Astrocyte of the cerebellum (primary cell): ENCODE data around the gene BOLA2.
"Not testable (repeated sequence)": the region's sequence is repeated elsewhere in the genome, so short reads cannot be mapped to it uniquely, and the experiment has no call there.

Source experiments
- DNase-seq: peaks from one replicate; pipeline ENCODE4 v3.0.0-alpha.2; 2011; ENCODE audit warnings: low read depth
- H3K4me3 ChIP-seq: 2 replicates; pipeline ENCODE4 v1.5.1; 2011; ENCODE audit warnings: mild to moderate bottlenecking, low read depth, low read length, moderate library complexity
- in situ Hi-C: cut with HindIII; loops from 2 replicates; pipeline ENCODE4 v1.10.0; 2017; ENCODE audit warnings: low sequenced_read_pairs

Gene BOLA2

DNA sequence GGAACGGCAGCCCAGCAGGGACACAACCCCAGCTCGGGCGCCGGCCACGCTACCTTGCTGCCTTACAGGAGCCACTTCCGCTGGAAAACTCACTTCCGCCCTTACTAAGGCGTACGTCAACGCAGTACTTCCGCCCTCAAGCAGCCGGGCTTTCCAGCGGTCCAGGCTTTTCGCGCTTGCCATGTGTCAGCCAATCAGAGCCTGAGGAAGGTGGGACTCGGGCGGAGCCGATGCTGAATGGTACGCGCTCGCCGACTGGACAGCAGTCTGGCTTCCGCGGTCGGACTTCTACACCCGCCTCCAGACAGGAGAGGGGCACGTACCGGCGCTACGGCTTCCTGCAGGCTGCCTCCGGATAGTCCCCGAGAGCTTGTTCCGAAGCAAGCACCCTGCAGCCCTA is at the start of gene BOLA2, which contains the start of gene SLX1B:
TSS of gene BOLA2 (minus strand) at position 83 of the 400 bp plus-strand sequence. CDS start 98 bp downstream, outside the sequence.
TSS of gene SLX1B (plus strand) at position 265 of the 400 bp plus-strand sequence.
- in situ Hi-C loops, H3K4me3 ChIP-seq, DNase-seq: not testable (repeated sequence)

DNA sequence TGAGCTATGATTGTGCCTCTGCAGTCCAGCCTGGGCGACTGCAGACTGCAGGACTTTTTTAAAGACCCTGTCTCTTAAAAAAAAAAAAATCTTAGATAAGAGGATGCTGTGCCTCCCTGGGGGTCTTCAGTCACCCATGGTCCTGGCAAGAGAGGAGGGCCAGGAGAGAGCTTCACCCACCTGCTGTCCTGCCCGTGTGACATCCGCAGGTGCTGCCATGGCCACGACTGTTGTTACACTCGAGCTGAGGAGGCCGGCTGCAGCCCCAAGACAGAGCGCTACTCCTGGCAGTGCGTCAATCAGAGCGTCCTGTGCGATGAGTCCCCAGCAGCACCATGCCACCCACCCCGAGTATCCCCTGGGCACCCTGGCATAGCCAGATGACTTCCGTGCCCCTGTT is 28.1 kb upstream of the BOLA2 start:
- DNase-seq, in situ Hi-C loops, H3K4me3 ChIP-seq: not testable (repeated sequence)

DNA sequence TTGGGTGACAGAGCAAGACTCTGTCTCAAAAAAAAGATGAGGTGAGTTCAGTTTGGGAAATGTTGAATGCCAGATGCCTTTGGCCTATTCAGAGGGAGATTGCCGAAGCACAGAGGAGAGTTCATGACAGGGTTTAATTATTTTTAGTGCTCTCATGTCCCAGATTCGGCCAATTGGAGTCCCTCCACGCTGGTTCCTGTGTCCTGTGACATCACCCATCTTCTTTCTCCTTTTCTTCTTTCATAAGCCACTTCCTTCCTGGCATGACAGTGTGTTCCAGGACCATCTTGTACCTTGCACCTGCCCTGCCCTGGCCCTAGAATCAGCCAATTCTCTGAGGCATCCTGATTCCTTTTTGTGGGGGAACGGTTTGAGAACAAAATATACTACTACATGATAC is 17.9 kb upstream of the BOLA2 start:
- H3K4me3 ChIP-seq, DNase-seq, in situ Hi-C loops: not testable (repeated sequence)

DNA sequence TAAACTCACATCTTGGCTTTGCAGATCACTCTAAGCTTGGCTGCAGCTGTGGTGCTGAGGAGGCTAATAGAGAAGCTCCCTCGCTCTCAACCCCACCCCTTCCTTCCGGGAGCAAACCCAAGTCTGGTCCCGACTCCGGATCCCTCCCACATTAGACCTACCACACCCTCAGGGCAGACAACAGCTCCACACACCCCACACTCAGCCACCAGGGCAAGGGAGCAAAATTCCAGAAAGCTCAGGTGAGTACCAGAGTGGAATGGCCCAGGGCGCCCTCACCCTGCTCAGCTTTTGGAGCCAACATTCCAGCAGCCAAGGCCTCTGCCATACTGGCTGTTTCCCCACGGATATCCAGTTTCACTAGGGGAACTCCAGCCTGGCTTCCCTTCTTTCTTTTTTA is 15.5 kb upstream of the BOLA2 start:
- DNase-seq, H3K4me3 ChIP-seq, in situ Hi-C loops: not testable (repeated sequence)

GRCh38 chr16:29467654-29468366 is 13.7 kb upstream of the BOLA2 start:
- in situ Hi-C loops, H3K4me3 ChIP-seq, DNase-seq: not testable (repeated sequence)

GRCh38 chr16:29466904-29467303 is 12.8 kb upstream of the BOLA2 start:
- H3K4me3 ChIP-seq, DNase-seq, in situ Hi-C loops: not testable (repeated sequence)

DNA sequence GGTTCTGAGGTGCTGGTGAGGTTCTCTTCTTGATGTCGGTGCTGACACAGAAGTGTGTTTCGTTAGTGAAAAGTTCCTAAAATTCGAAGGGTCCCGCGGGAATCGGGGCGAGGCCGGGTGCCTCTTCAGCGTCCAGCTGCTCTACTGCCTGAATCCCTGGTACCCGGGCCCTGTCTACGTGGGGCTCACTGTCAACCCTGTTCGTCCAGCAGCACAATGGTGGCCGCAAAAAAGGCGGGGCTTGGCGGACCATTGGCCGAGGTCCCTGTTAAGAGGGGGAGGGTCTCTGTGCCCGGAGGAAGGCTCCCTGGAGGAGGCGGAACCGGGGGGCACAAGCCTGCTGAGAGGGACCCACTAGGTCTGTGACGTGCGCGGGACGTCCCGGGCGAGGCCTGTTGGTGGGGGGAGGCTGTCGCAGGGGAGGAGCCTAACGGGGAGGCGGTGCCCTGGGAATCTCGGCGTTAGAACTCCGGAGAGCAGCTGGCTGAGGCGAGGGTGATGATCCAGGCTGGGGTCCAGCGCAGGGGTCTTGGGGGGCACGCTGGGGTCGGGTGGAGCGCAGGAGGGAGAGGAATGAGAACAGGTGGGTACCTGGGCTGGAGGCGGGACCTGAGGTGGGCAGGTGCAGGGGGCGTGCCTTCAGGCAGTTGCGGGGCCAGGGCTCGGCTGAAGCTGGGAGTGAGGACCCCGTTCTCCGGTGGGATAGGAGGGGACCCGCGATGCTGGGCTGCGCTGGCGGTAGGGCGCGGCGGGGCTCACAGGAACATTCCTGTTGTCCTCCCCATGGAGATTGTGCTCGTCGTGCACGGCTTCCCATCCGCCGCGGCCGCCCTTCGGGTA is 12.1 kb upstream of the BOLA2 start:
- H3K4me3 ChIP-seq, in situ Hi-C loops, DNase-seq: not testable (repeated sequence)

DNA sequence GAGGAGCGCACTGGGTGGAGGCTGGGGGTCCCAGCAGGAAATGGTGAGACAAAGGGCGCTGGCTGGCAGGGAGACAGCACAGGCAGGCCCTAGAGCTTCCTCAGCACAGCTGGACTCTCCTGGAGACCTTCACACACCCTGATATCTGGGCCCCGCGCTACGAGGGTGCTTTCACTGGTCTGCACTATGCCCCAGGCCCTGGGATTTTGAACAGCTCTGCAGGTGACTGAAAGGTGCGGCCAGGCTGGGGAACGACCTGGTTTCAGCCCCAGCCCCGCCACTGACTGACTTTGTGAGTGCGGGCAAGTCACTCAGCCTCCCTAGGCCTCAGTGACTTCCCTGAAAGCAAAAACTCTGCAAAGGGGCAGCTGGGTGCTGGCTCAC is 6.5 kb upstream of the BOLA2 start:
- in situ Hi-C loops, DNase-seq: not testable (repeated sequence)

GRCh38 chr16:29459706-29460646 is 5.8 kb upstream of the BOLA2 start, which contains the start of gene SULT1A4:
Gene SULT1A4, plus strand, starts transcription at chr16:29459913. Its CDS starts 1,473 bp downstream, at chr16:29461386.
- H3K4me3 ChIP-seq, DNase-seq, in situ Hi-C loops: not testable (repeated sequence)

More for the DNA sequence above, 6.5 kb upstream of the BOLA2 start:
- not testable (repeated sequence) for H3K4me3 ChIP-seq

GRCh38 chr16:29457660-29458059 is 3.5 kb upstream of the BOLA2 start:
- in situ Hi-C loops, H3K4me3 ChIP-seq, DNase-seq: not testable (repeated sequence)

DNA sequence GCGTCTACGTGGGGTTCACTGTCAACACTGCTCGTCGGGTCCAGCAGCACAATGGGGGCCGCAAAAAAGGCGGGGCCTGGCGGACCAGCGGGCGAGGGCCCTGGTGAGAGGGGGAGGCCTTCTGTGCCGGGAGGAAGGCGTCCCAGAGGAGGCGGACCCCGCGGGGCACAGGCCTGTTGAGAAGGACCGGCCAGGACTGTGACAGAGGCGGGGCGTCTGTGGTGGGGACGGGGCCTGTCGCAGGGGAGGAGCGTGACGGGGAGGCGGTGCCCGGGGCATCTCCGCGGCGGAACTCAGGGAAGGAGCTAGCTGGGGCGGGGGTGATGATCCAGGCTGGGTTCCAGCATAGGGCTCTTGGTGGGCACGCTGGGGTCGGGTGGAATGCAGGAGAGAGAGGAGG is 677 bp upstream of the BOLA2 start:
- in situ Hi-C loops, DNase-seq, H3K4me3 ChIP-seq: not testable (repeated sequence)

GRCh38 chr16:29453754-29454153 is 397 bp downstream of the BOLA2 start:
- in situ Hi-C loops, DNase-seq: not testable (repeated sequence)

GRCh38 chr16:29425390-29425789 is 28.8 kb downstream of the BOLA2 start:
- DNase-seq, in situ Hi-C loops, H3K4me3 ChIP-seq: not testable (repeated sequence)

More at GRCh38 chr16:29453754-29454153, 397 bp downstream of the BOLA2 start:
- H3K4me3 ChIP-seq = not testable (repeated sequence)

DNA sequence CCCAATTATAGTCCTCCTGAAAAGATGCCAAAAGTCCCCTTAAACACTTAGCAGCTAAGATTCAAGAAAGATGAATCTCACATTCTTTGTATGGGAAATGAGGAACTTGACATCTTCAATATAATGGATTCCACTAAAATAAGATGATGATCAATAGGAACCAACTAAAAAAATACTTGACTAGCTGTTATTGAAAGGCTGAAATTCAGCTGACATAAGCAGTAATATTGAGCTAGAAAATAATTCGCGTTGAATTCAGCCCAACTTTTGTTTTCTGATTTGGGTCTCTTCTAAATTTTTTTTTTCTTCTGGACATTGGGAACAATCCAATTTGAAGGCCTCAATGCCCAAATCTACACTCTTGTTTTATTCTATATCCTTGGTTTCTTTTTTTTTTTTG is 30.6 kb downstream of the BOLA2 start:
- DNase-seq, in situ Hi-C loops, H3K4me3 ChIP-seq: not testable (repeated sequence)

DNA sequence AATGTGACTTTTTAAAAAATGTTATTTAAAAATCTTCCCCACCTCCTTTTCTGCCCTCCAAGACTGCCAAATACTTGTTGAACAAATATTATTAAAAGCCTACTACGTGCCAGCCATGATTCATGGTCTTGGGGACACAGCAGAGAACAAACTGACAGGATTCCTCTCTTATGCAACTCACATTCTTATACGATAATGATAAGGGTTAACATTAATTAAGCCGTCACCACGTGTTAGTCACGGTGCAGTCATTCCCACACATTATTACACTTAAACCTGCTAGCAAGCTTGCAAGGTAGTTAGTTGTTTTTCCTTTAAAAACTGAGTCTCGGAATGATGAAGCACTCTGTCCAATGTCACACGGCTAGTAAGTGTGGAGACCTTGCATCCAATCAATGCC is 48.9 kb downstream of the BOLA2 start:
- H3K4me3 ChIP-seq, in situ Hi-C loops: not testable (repeated sequence)
- peak; percentile 26 for DNase-seq
